Stomach (tissue), 9 donors: ENCODE measurements around the gene DMAC2L. TPM values are rescaled to one million over a fixed set of nuclear protein-coding genes. Genes with fewer than 3 reads are reported as not detected.

Experiments used
- DNase-seq, 2 donors: peaks; one replicate each; pipeline versions ENCODE4 v3.0.0 to v3.0.0-alpha.2; 2013 to 2019
- H3K27ac ChIP-seq, 5 donors: fragments of 200-600 bp in 4 of 5; sonication (generic) in 4 of 5; one replicate each; pipeline ENCODE4 v1.5.1; 2013 to 2019; ENCODE audit warnings: mild to moderate bottlenecking in 1 of 5, moderate library complexity in 1 of 5
- H3K27me3 ChIP-seq, 3 donors: fragments of 200-600 bp; sonication (generic); one replicate each; pipeline ENCODE4 v1.5.1; 2017 to 2019; ENCODE audit warnings: mixed run types in 1 of 3
- H3K36me3 ChIP-seq, 4 donors: fragments of 200-600 bp; sonication (generic); 1 replicate in 3 of 4; 2 replicates in 1 of 4; pipeline ENCODE4 v1.5.1; 2016 to 2019
- H3K4me1 ChIP-seq, 4 donors: fragments of 200-600 bp; sonication (generic); one replicate each; pipeline ENCODE4 v1.5.1; 2016 to 2019
- H3K4me3 ChIP-seq, 4 donors: fragments of 200-600 bp; sonication (generic) in 3 of 4; one replicate each; pipeline ENCODE4 v1.5.1; 2016 to 2019; ENCODE audit warnings: mild to moderate bottlenecking in 1 of 4
- H3K9me3 ChIP-seq, 4 donors: fragments of 200-600 bp; sonication (generic); one replicate each; pipeline ENCODE4 v1.5.1; 2016 to 2019
- EP300 ChIP-seq: sonication (generic); formaldehyde crosslinking; IDR thresholded peaks from one replicate; pipeline ENCODE4 v1.6.1; 2017; ENCODE audit warnings: antibody characterized with exemption
- POLR2A ChIP-seq, 4 donors: fragments of 450-650 bp; IDR thresholded peaks; one replicate each; pipeline ENCODE4 v1.6.1; 2016; ENCODE audit warnings: antibody characterized with exemption in 4 of 4, control low read depth in 2 of 4, mild to moderate bottlenecking in 1 of 4, moderate library complexity in 1 of 4
- POLR2AphosphoS5 ChIP-seq, 3 donors: sonication (generic); formaldehyde crosslinking; IDR thresholded peaks; one replicate each; pipeline ENCODE4 v1.6.1; 2016; ENCODE audit warnings: antibody characterized with exemption in 3 of 3
- whole genome bisulfite sequencing, 5 donors: extraction: QIAGEN DNeasy Blood & Tissue Kit in 3 of 5; methylation state at CpG; one replicate each; pipeline versions ENCODE4 v1.1.5 to v1.1.7; 2013 to 2018; 5-methylcytosine and 5-hydroxymethylcytosine counted together
- intact Hi-C: fragments of 100-400 bp; cut with DNase I; formaldehyde crosslinking; loops from one replicate; pipeline ENCODE4 v1.15.1; 2023; ENCODE audit warnings: low total_unique reads
- polyA plus RNA-seq, 3 donors: library from polyadenylated mRNA; stranded (reverse); fragments of 200-250 nt; gene quantifications; one replicate each; pipeline ENCODE4 v1.2.3, GENCODE V29; 2013
- total RNA-seq, 5 donors: library from RNA; depleted of rRNA; stranded (reverse); fragments of >200 nt; gene quantifications; one replicate each; pipeline versions ENCODE4 v1.1.0 to v1.2.3, GENCODE V29; 2014 to 2016
- TF ChIP-seq, protein P1 (sequence below), 7 experiments: fragments of 450-650 bp in 4 of 7; fragments of 200-600 bp in 3 of 7; sonication (generic) in 3 of 7; IDR thresholded peaks; one replicate each; pipeline ENCODE4 v1.5.1; 2016 to 2019; ENCODE audit warnings: antibody characterized with exemption in 7 of 7, control low read depth in 2 of 7, mild to moderate bottlenecking in 1 of 7
- donor health status: healthy with polysubstance abuse.
- donor health status: Bipolar disorder and iron deficiency.
- donor health status: healthy.

DMAC2L gene
- total and polyA plus RNA-seq, 8 donors, result 1.3 to 83.4 (median 15.4) TPM

DNA sequence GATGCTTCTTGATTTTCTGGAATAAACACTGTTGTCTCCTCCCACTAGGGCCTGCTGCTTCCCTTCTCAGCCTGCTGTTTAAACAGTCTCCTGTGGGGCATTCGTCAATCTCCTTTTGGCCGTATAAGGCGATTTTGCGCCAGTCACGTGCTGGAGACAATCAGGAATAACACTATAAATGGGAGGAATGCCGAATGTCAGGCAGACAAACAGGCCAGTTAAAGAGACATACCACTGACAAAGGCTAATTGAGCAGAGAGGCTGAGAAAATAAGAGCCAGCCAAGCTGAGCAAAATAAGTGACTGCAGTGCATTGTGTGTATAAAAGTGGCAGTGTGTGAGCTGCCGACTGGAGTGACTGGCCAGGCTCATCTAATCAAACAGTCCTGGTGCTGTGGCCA, 23.3 kb downstream of the DMAC2L start:
- no peaks in the 10 kb centered on the region for H3K9me3 ChIP-seq
- TF ChIP-seq, protein P1, sequence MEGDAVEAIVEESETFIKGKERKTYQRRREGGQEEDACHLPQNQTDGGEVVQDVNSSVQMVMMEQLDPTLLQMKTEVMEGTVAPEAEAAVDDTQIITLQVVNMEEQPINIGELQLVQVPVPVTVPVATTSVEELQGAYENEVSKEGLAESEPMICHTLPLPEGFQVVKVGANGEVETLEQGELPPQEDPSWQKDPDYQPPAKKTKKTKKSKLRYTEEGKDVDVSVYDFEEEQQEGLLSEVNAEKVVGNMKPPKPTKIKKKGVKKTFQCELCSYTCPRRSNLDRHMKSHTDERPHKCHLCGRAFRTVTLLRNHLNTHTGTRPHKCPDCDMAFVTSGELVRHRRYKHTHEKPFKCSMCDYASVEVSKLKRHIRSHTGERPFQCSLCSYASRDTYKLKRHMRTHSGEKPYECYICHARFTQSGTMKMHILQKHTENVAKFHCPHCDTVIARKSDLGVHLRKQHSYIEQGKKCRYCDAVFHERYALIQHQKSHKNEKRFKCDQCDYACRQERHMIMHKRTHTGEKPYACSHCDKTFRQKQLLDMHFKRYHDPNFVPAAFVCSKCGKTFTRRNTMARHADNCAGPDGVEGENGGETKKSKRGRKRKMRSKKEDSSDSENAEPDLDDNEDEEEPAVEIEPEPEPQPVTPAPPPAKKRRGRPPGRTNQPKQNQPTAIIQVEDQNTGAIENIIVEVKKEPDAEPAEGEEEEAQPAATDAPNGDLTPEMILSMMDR (IDR thresholded peaks at IDR 0.05), result peak in 1 of 7 experiments; percentile 4
- TF ChIP-seq POLR2AphosphoS5 (IDR thresholded peaks at IDR 0.05), result no peak
- H3K36me3 ChIP-seq, result peaks cover 0 to 25% (median 21%) of the 10 kb centered on the region in 4 donors
- 8 to 21% (median 16%) methylated on average over 7 of the region's 7 CpGs for WGBS, 5 donors
- H3K27ac ChIP-seq, result peak overlapping the region in 4 of 5 donors; percentile 20 to 75 (median 69)
- intact Hi-C loops, result no loop called here
- peak in 1 of 2 donors; percentile 90 for DNase-seq
- no peaks in the 10 kb centered on the region for H3K27me3 ChIP-seq
- H3K4me1 ChIP-seq, result peaks cover 0 to 33% (median 22%) of the 10 kb centered on the region in 4 donors
- no peak overlapping the region for H3K4me3 ChIP-seq

DNA sequence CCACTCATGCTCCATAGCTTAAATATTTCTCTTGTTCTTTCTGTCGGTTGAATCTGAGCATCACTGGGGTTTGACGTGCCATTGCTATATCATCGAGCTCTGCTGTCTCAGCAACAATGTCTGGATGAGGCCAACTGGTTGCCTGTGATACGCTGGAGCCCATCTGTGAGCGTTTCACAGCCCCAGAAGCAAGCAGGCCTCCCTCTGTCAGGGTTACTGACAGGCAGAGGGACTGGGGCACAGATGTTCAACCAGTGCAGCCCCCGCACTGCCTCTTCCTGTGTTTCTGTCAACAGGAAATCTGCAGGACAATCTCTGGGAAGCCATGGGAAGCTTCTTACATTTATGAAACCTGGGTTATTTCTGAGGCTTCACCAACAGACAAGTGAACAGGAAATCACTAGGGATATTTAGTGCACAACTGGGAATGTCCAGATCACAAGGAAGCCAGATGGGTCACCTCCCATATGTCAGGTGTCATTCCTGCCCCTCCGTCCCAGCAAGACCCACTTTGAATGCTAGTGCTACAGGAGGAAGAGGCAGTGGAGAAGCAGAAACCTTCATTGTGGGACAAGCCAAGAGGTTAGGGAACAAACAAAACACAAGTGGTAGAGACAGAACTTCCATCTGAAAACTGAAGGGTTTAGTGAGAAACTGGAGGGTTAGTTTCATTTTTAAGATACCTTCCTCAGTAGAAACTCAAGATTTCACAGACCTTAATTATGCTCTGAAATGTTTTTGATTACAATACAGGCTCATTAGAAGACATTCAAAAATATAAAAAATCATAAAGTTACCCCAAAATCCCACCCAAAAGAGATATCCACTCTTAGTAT, 24.1 kb downstream of the DMAC2L start:
- Histone ChIP-seq H3K4me1 (peaks cover 0 to 33% (median 22%) of the 10 kb centered on the region in 4 donors), H3K9me3 (no peaks in the 10 kb centered on the region), H3K27ac (peak overlapping the region; percentile 20 to 75 (median 68)), H3K27me3 (no peaks in the 10 kb centered on the region), H3K4me3 (no peak overlapping the region), H3K36me3 (peaks cover 0 to 24% (median 13%) of the 10 kb centered on the region in 4 donors)
- DNase-seq, result peak in 1 of 2 donors; percentile 85
- TF ChIP-seq POLR2AphosphoS5 (IDR thresholded peaks at IDR 0.05) (no peak), EP300 (no peak), POLR2A (IDR thresholded peaks at IDR 0.05) (no peak)
- TF ChIP-seq, protein P1 (IDR thresholded peaks at IDR 0.05), result no peak
- 47 to 62% (median 60%) methylated on average over 7 of the region's 7 CpGs for WGBS, 5 donors
- intact Hi-C loops, result no loop called here

DNA sequence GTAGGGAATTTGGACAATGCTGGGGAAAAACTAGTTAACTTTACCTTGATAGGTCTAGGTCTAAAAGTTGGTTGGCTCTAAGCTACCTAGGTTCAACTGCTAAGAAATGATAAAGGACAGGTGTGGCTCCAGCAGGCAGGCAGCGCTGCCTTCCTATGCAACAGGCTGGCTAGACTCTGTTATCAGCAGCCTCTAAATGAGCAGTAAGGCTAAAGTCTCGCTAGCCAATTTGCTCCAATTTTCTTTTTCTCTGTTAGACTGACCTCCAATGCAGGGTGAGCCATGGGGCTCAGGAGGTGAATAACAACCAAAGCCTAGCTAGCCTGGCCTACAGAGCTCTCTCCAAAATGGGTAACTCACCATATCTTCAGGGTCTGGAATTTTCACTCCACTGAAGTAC, 26.5 kb downstream of the DMAC2L start:
- Histone ChIP-seq H3K4me3 (no peak overlapping the region), H3K9me3 (no peaks in the 10 kb centered on the region), H3K27ac (no peak overlapping the region), H3K36me3 (peaks cover 0 to 11% (median 0%) of the 10 kb centered on the region in 4 donors), H3K27me3 (no peaks in the 10 kb centered on the region), H3K4me1 (peaks cover 0 to 40% (median 27%) of the 10 kb centered on the region in 4 donors)
- 39 to 61% (median 58%) methylated on average over 2 of the region's 2 CpGs for WGBS, 5 donors
- intact Hi-C loops, result no loop called here
- peak in 1 of 2 donors; percentile 55 for DNase-seq
- TF ChIP-seq EP300, result no peak
- TF ChIP-seq, protein P1 (IDR thresholded peaks at IDR 0.05), result peak in 1 of 7 experiments; percentile 8

- TF ChIP-seq EP300 (no peak), POLR2A (IDR thresholded peaks at IDR 0.05) (no peak), POLR2AphosphoS5 (IDR thresholded peaks at IDR 0.05) (no peak)
- TF ChIP-seq, protein P1 (IDR thresholded peaks at IDR 0.05), result no peak
- H3K27me3 ChIP-seq, result no peaks in the 10 kb centered on the region
- intact Hi-C loops, result no loop called here
- no peaks in the 10 kb centered on the region for H3K9me3 ChIP-seq
- H3K36me3 ChIP-seq, result peaks cover 0 to 10% (median 0%) of the 10 kb centered on the region in 4 donors
- no peak for DNase-seq
- H3K4me3 ChIP-seq, result no peak overlapping the region
- 19 to 50% (median 30%) methylated on average over 3 of the region's 3 CpGs for WGBS, 5 donors
- peaks cover 0 to 46% (median 29%) of the 10 kb centered on the region in 4 donors for H3K4me1 ChIP-seq
- no peak overlapping the region for H3K27ac ChIP-seq
Observed at GRCh38 chr14:50339178-50339804, 27.2 kb downstream of the DMAC2L start.
